Stomach (tissue), 4 donors: ENCODE data around the gene GSTO2.

Source experiments
- CTCF ChIP-seq, 7 experiments: fragments of 450-650 bp in 4 of 7; fragments of 200-600 bp in 3 of 7; sonication (generic) in 3 of 7; IDR thresholded peaks; one replicate each; pipeline ENCODE4 v1.5.1; 2016 to 2019; ENCODE audit warnings: antibody characterized with exemption in 7 of 7, control low read depth in 2 of 7, mild to moderate bottlenecking in 1 of 7
- POLR2A ChIP-seq, 4 donors: fragments of 450-650 bp; IDR thresholded peaks; one replicate each; pipeline ENCODE4 v1.6.1; 2016; ENCODE audit warnings: antibody characterized with exemption in 4 of 4, control low read depth in 2 of 4, mild to moderate bottlenecking in 1 of 4, moderate library complexity in 1 of 4

- TF ChIP-seq CTCF (IDR thresholded peaks at IDR 0.05) = no peak
- no peak for TF ChIP-seq POLR2A (IDR thresholded peaks at IDR 0.05)
Observed at GRCh38 chr10:104286939-104287338, 18.0 kb downstream of the GSTO2 start.
